HG03565 (cell line): Measurements from ENCODE around the gene MRM3.
A peak's percentile ranks its signal among the peaks of the same experiment; 100 is the strongest.
"Not testable (repeated sequence)": the region's sequence is repeated elsewhere in the genome, so short reads cannot be mapped to it uniquely, and the experiment has no call there.

Experiments
- ATAC-seq: cut with Tn5 transposase; IDR thresholded peaks from one replicate; pipeline ENCODE4 v1.9.1; 2021; ENCODE audit warnings: mild to moderate bottlenecking, moderate library complexity; ENCODE audit not compliant: unreplicated experiment

The MRM3 gene, protein sequence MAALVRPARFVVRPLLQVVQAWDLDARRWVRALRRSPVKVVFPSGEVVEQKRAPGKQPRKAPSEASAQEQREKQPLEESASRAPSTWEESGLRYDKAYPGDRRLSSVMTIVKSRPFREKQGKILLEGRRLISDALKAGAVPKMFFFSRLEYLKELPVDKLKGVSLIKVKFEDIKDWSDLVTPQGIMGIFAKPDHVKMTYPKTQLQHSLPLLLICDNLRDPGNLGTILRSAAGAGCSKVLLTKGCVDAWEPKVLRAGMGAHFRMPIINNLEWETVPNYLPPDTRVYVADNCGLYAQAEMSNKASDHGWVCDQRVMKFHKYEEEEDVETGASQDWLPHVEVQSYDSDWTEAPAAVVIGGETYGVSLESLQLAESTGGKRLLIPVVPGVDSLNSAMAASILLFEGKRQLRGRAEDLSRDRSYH

DNA sequence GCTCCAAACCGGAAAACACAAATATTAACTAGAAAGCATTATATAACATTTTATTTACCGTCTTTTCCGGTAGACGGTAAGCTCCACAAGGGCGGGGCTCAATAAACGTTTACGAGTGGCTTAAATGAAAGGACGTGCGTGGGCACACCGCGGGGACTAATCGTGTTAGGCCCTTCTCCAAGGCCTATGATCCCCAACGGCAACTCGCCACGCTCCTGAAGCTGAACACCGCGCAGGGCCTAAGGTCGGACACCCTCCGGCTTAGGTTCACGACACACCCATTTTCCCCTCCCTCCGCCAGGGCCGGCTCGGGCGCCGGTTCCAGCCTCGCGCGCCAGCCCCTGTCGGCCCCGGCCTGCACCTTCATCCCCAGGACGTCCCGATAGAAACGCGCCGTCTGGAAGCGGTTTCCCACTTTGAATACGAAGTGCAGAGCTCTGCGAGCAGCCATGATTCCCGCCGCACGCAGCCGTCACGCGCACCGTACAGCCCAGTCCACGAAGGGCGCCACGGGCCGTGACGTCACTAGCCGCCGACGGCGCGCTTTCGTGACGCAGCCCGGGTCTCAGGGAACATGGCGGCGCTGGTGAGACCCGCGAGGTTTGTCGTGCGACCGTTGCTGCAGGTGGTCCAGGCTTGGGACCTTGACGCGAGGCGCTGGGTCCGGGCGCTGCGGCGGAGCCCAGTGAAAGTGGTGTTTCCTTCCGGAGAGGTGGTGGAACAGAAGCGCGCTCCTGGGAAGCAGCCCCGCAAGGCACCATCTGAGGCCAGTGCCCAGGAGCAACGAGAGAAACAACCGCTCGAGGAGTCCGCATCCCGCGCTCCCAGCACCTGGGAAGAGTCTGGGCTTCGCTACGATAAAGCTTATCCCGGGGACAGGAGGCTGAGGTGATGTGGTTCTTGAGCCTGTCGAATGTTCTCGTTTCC lies at the start of gene MRM3, which contains the start of gene GLOD4:
MRM3 (plus strand) TSS at position 549 of the 927 bp plus-strand sequence; CDS start at position 575, 26 bp downstream.
GLOD4 (minus strand) TSS at position 476 of the 927 bp plus-strand sequence; CDS start at position 451, 25 bp downstream.
- ATAC-seq: peak; percentile 72

DNA sequence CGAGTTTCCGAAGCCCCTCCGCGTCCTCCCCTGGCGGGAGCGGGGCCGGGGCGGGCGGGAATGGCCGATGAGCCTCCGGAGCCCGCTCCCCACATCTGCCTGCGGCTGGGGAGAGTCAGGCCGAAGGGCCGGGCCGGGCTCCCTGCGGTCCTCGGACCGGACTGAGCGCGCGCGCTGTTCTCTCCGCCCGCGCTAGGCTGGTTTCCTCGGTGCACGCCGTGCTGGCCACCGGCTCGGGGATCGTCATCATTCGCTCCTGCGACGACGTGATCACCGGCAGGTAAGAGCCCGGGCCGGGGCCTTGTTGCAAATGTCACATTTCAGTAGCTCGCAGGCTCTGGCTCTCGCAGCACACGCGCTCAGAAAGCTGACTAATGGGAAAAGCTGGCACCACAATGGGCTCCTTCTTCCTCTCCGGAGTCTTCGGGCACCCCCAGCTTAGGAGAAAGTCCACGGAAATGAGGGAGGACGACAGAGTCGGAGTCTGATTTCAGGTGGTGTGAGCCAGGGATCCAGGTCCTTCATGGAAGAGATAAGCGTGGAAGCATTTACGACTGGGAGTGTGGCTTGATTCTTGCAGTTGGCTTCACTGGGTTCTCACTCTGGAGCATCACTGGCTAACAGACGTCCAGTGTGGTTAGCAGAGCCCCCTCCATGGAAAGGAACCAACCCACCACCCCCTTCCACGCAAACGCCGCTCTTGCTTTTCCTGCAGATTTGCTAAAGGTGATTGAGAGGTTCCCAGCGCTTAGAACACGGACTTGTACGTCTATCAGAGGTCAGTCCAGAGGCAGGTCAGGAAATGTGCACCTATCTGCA lies 49.0 kb upstream of the MRM3 start:
- ATAC-seq: no peak

DNA sequence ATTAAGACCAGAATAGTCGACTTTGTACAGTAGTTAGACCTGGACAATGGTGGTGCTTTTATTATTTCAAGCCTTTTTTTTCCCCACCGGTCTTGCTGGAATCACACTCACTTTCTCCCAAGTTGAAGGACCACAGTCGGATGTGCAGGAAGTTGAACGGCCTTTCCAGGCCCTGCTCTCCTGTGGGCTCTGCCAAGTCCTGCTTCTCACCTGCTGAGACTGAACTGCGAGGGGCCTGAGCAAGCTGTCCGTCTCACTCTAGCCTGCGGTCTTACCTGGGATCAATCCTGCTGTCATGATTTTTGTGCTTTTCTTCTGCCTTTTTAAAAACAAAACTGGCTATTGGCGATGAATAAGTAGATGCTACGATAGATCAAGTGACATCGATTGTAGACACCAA lies 48.4 kb upstream of the MRM3 start:
- no peak for ATAC-seq

DNA sequence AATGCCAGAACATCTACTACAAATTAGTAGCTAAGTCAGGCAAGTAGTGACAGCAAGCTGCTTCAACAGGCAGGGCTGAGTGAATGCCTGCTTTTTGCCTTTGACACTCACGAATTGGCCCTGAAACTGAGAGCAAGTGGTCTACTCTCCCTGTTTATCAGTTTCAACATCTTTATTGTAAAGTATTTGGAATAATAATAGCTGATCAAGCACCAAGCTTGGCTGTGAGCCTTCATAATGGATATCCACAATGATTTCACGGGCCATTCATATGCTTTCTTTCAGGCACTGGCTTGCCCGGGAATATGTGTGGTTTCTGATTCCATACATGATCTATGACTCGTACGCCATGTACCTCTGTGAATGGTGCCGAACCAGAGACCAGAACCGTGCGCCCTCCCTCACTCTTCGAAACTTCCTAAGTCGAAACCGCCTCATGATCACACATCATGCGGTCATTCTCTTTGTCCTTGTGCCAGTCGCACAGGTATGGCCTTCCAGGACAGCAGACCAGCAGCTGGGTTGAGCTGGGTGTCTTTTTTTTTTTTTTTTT lies 44.5 kb upstream of the MRM3 start:
- ATAC-seq: no peak

DNA sequence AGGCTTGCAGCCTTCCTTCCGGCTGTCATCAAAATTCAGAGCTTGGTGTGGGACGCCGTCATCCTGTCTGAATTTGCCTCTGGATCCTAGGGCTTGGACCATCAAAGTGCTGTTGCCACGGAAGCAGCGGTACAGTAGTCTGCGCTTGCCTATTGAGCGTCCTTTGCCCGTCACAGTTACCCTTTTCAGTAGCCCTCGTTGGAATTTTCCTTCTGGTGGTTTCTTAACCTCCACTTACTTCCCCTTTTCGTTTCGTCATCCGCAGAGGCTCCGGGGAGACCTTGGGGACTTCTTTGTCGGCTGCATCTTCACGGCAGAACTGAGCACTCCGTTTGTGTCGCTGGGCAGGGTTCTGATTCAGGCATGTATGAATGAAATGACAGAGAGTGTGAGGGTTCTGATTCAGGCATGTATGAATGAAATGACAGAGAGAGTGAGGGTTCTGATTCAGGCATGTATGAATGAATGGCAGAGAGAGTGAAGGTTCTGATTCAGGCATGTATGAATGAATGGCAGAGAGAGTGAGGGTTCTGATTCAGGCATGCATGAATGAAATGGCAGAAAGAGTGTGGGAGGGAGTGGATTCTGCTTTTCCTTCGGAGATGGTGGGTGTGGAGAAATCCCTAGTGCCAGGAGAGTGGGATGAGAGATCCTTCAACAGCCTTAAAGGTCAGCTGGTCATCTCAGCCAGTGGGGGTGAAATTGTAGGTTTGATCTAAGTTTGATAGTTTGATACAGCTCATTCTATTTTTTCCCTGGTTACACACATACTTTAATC lies 41.7 kb upstream of the MRM3 start:
- peak; percentile 83 for ATAC-seq

DNA sequence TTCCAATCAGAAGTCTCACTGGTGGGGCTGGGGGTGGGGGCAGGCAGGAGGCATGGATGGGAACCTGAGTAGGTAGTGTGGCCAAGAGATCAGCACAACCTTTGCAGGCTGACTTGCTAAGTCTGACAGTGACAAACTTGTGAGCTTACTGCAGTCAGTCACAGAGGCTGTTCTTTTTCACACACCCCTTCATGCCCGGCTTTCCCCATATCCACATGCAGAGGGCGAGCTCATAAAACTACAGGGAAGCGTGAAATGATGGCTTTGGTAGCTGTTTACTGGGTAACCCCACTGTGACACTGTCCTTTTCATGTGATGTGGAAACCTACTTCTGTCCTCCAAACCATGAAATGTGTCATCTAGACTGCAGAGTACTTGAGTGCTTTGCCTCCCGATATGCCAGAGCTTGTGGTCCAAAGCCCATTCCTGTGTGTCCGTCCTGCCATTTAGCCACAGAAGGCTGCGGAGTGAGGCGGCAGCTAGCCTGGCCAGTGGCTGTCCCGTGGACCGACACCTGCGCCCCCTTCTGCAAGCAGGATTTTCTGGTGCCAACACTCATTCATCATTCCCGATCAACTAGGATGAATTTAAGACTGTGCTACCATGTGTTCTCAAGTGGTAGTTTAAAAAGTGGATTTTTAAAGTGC lies 39.9 kb upstream of the MRM3 start:
- no peak for ATAC-seq

DNA sequence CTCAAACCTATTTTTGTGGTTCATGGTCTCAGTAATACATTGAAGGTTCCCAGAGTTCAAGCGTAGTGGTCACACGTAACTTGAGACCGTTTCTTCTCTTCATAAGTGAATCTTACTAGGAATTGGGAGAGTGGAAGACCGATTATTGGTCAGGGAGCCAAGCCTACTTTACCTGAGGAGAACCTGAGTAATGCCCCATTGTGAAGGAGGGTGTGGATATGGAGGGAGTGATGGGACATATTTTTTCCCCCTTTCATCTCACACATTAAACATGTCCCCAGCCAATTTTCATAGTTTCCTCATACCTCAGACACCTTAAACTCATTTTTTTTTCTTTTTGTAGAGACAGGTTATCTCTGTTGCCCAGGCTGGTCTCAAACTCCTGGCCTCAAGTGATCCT lies 39.0 kb upstream of the MRM3 start:
- no peak for ATAC-seq

DNA sequence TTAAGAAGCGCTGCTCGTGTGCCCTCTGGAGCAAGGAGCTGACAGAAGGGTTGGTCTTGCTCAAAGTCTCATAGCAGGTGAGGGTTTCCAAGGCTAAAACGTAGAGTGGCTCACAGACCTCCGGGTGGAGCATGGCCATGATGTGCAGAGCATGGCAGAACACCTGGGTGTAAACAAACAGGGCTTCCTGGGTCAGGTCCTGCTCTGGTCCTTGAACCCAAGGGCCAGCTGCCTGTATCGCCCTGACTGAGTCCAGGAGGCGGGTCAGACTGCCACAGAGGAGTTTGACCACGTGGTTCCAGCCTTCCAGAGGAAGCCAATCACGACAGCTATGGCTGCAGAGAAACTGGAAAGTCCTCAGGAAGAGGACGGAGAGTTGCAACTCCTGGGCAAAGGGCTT lies 37.2 kb upstream of the MRM3 start:
- no peak for ATAC-seq

DNA sequence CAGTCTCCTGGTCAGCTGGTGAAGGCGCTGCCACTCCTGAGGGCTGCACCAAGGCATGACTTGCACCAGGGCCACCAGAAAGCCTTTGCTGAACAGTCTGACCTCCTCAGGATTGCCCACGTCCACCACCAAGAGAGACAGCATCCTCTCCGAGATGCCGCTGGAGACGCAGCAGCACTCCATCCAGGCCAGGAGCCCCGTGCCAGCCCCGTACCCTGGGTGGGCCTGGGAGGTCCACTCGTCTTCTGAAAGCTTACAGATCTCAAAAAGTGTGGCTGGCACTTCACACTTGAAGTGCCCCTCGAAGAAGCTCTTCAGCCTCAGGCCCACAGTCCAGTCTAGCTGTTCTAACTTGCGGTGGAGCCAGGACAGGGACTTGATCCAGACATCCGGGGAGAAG lies 36.7 kb upstream of the MRM3 start:
- ATAC-seq: no peak

DNA sequence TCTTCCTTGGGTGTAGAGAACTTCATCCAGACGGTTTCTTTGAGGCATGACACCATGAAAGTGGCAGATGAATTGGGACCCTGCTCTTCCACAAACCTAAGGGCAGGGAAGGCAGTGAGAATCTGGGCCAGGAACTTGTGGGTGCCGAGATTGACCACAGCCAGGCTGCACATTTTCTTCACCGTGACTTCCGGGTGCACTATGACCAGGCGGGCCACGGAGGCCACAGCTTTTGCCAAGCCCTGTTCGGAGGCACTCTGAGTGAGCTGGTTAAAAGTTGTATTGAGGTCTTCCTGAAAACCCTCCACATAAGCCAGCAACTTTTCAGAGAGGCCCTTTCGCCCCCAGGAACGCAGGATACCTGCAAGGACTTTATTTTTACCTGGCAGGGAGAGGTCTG lies 36.0 kb upstream of the MRM3 start:
- ATAC-seq: no peak

DNA sequence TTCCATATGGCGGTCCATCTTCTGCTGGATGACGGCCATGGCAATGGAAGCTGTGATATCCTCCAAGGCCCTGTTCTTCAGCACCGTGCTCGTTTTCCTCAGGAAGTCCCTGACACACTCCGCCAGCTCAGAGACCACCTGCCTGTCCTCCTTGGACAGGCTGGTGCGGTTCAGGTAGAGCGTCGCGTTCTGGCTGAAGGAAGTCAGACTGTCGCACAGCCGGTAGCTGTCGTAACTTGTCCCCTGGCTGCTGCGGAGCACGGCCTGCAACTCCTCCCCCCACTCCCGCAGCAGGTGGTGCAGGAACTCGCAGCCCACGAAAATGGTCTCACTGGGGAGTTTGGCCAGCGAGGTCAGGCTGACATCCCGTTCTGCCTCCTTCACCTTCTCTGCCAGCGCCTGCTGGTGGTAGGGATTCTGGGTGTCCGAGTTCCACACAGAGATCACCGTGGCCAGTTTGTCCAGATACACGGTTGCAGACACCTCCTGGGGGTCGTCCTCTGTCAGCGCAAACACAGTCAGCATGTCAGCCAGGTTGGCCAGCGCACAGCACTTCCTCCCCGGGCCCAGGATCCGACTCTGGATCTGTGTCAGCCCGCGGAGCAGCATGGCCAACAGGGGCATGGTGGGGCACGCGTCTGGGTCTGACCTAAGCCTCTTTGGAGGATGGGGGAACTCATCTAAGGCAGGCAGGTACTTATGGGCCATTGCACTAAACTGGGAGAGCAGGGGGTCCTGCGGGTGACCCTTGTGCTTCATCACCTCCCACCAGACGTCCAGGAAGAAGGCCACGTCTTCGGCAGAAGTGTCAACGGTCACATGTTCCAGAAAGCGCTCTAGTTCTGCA lies 35.1 kb upstream of the MRM3 start:
- no peak for ATAC-seq

DNA sequence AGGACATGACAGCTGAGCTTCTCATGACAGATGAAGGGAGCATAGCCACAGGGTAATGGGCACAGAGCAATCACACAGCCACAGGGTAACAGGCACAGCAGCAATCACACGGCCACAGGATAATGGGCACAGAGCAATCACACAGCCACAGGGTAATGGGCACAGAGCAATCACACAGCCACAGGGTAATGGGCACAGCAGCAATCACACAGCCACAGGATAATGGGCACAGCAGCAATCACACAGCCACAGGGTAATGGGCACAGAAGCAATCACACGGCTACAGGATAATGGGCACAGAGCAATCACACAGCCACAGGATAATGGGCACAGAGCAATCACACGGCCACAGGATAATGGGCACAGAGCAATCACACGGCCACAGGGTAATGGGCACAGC lies 33.5 kb upstream of the MRM3 start:
- ATAC-seq: not testable (repeated sequence)

DNA sequence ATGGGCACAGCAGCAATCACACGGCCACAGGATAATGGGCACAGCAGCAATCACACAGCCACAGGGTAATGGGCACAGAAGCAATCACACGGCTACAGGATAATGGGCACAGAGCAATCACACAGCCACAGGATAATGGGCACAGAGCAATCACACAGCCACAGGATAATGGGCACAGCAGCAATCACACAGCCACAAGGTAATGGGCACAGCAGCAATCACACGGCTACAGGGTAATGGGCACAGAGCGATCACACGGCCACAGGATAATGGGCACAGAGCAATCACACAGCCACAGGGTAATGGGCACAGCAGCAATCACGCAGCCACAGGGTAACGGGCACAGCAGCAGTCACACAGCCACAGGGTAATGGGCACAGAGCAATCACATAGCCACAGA lies 32.8 kb upstream of the MRM3 start:
- ATAC-seq: not testable (repeated sequence)

DNA sequence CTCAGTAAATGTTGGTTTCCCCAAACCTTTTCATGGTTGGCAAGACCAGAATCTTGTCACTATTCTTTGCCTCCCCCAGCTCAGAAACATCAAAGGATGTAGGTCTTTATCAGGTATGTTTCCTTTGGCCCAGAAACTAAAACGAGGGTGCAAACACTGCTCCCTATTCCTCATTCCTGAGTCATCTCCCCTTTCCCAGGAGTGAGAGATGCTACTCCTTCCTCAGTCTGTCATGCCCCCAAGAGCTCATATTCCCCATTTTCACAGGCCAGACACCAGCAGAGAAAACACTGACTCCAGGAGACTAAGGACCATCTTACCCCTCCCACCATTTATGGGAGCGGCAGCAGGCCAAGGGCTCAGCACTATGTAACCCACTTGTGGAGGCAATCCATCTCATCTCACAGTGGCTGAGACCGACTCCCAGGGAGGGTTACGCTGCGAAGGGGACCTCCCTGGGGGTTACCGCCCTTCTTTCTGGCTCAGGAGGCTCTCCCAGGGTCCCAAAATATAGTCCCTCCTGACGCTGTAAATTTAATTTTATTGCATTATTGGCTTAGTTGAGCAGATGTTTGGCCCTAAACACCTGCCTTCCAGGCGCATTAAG lies 31.6 kb upstream of the MRM3 start:
- ATAC-seq: no peak

DNA sequence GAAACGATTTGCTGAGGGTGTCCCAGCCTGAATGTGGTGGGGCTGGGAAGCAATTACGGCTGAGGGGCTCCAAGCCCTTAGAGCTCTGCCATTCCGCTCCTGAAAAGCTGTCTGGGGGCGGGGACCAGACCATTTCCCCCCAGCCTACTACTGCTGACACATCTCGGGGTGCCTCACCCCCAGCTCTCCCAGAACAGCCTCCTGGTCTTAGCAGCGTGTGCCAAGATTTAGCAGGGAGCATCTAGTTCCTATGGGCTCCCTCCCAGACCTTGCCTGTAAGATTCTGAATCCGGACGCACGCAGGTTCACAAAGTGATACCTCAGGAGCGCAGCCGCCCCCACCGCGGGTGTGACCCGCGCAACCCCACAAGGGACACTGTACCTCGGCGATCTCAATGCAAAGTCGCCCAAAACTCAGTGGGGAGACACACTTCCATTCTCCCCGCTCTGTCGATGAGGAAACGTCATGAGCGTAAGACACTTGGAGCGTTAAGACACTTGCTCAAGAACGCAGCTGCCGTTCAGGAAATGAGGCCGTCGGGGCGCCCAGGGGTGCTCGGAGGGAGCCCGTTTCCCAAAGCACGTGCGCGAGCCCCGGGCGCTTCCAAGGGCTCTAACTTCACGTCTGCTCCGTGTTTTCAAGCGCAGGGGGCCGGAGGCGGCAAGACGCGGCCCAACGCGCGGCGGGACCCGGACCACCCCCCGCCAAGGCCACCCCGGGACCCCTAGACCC lies 30.7 kb upstream of the MRM3 start:
- ATAC-seq: peak; percentile 25

DNA sequence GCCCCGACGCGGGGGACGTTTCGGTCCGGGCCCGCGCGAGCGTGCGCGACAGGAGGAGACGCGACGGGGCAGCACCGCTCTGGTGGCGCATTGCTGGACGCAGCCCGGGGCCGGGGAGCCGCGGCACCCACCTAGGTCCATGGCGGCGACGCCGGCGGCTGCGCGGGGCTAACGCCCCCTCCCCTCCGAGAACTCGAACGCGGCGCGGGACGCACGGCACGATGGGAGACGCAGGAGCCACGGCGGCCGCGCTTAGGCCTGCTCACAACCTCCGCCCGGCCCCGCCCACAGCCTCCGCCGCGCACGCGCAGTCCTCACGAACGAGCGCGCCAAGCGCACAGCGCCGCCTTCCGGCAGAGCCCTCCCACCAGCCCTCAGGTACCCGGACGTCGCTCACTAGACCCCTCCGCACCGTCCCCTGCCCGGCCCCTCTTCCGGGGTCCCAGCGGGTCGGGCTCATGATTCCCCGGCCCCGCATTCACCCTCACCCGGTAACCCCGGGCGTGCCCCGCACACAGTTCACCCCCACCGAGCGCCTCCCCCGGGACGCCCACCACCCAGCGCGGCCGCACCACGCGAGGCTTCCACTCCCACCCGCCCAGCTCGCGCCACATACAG lies 30.0 kb upstream of the MRM3 start, which contains the start of gene GEMIN4:
GEMIN4 (minus strand) TSS at position 263 of the 618 bp plus-strand sequence; CDS start at position 141, 122 bp downstream.
- ATAC-seq: peak; percentile 69
